NCI-H2107 treated with DMSO at 0.1 percent for 48 hours (cell line): ENCODE results near the gene FOXP1.

Experiments
- DNase-seq: peaks from one replicate; lab custom pipeline; 2025; ENCODE audit not compliant: unreplicated experiment; lab: John Stamatoyannopoulos, UW

Gene FOXP1

GRCh38 chr3:71095511-71096291, 487.8 kb downstream of the FOXP1 start:
- no peak for DNase-seq

- DNase-seq: no peak
Observed at GRCh38 chr3:71094658-71095209, 488.8 kb downstream of the FOXP1 start.

GRCh38 chr3:71092665-71093064, 490.9 kb downstream of the FOXP1 start:
- no peak for DNase-seq

GRCh38 chr3:71090207-71090606, 493.3 kb downstream of the FOXP1 start:
- DNase-seq: no peak

- no peak for DNase-seq
Observed at GRCh38 chr3:71089271-71089847, 494.2 kb downstream of the FOXP1 start.

- no peak for DNase-seq
Observed at GRCh38 chr3:71088742-71089141, 494.8 kb downstream of the FOXP1 start.

- no peak for DNase-seq
Observed at GRCh38 chr3:71088019-71088708, 495.4 kb downstream of the FOXP1 start.

GRCh38 chr3:71087143-71088018, 496.1 kb downstream of the FOXP1 start:
- DNase-seq: no peak

- DNase-seq: no peak
Observed at GRCh38 chr3:71086777-71087142, 496.8 kb downstream of the FOXP1 start.

GRCh38 chr3:71083726-71084131, 499.8 kb downstream of the FOXP1 start:
- DNase-seq: no peak

- DNase-seq: no peak
Observed at GRCh38 chr3:71082833-71083232, 500.7 kb downstream of the FOXP1 start.

GRCh38 chr3:71080517-71081083, 502.9 kb downstream of the FOXP1 start:
- DNase-seq: no peak

- DNase-seq: no peak
Observed at GRCh38 chr3:71078723-71079525, 504.6 kb downstream of the FOXP1 start.

GRCh38 chr3:71078199-71078598, 505.3 kb downstream of the FOXP1 start:
- no peak for DNase-seq

GRCh38 chr3:71077070-71077469, 506.5 kb downstream of the FOXP1 start:
- DNase-seq: no peak

GRCh38 chr3:71076361-71077002, 507.0 kb downstream of the FOXP1 start:
- DNase-seq: no peak

- DNase-seq: no peak
Observed at GRCh38 chr3:71075494-71075893, 508.0 kb downstream of the FOXP1 start.

- DNase-seq: no peak
Observed at GRCh38 chr3:71074423-71074822, 509.1 kb downstream of the FOXP1 start.

GRCh38 chr3:71072986-71073385, 510.5 kb downstream of the FOXP1 start:
- DNase-seq: no peak
